ENCODE results near the gene TRMT1. TPM values are rescaled to one million over a fixed set of nuclear protein-coding genes. Genes with fewer than 3 reads are reported as not detected.
A peak's percentile ranks its signal among the peaks of the same experiment; 100 is the strongest.

Gene TRMT1
- total RNA-seq, 1 donor from 2014 or later = 28.0 TPM

- peak overlapping the region in 1 of 2 donors; percentile 18 for H3K4me3 ChIP-seq
Measured at GRCh38 chr19:13103581-13104359, 12.8 kb downstream of the TRMT1 start.

DNA sequence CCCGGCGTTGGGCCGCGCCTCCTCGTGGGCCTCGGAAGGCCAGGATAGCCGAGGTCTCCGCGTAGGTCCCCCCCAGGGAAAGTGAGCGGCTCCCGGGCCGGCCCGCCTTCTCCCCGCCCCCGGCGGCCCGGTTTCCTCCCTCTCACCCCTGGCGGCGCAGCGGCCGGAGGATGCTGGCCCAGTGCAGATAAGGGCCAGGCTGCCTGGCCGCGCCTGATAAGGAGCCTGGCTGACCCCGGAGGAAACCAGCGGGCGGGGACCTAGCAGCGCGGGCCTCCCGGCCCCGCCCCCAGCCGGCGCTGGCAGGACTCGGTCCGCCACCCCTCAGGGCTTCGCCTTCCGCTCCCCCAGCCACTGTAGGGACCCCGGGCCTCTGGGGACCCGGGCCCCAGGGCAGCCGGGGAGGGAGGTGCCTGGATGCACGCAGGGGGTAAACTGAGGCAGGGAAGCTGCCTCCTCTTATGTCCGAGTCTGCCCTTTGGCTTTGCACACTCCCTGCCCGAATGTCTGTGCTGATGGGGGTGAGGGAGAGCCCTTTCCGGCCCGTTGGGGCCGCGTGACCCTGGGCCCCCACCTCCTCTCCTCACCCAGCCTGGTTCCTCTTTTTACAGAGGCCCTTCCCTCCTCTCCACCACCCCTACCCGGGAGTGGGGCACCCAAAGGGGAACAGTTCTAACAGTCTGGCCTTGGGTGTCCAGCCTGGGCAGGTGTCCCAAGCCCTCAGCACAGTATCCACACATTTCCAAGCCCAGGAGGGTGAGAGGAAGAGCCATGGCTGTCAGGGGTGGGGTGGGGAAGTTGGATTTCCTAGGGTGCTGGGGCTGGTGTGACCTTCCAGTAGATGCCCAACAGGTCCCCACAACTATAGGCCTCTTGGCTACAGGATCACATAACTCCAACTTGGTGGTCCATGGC lies 13.6 kb downstream of the TRMT1 start, which contains the start of gene LYL1:
TSS of gene LYL1 (minus strand) at position 193 of the 915 bp plus-strand sequence. CDS start 1,687 bp downstream, outside the sequence.
- H3K4me3 ChIP-seq = peak within 1 kb of the TSS; percentile 42 to 46
- no peaks in the 10 kb centered on the region for H3K36me3 ChIP-seq
- no peaks in the 10 kb centered on the region for H3K9me3 ChIP-seq
- peak in 1 of 2 donors; percentile 85 for DNase-seq (ENCODE audit: extremely low spot score in 2 of 2)
- intact Hi-C loops (cut with DNase I) = loop anchor here (5.0 kb wide), 1 partner anchor 49 kb away; the partner anchor contains the start of genes IER2 and STX10
- no peaks in the 10 kb centered on the region for H3K27me3 ChIP-seq
- peak within 1 kb of the TSS; percentile 77 for H3K27ac ChIP-seq
- peaks cover 57% of the 10 kb centered on the region for H3K4me1 ChIP-seq
- peak in 1 of 2 donors; percentile 87 for TF ChIP-seq POLR2AphosphoS5 (IDR thresholded peaks at IDR 0.05; ENCODE audit: insufficient read depth in 1 of 2, low read depth in 1 of 2)
- no peak for TF ChIP-seq CTCF (IDR thresholded peaks at IDR 0.05)

More at GRCh38 chr19:13103581-13104359, 12.8 kb downstream of the TRMT1 start:
- Histone ChIP-seq H3K36me3 (peaks cover 0 to 3% of the 10 kb centered on the region in 2 donors), H3K27me3 (no peaks in the 10 kb centered on the region), H3K27ac (peak overlapping the region; percentile 77), H3K4me1 (peaks cover 50% of the 10 kb centered on the region), H3K9me3 (no peaks in the 10 kb centered on the region)
- intact Hi-C loops (cut with DNase I) = loop anchor here (5.0 kb wide), 1 partner anchor 49 kb away; the partner anchor contains the start of genes IER2 and STX10
- TF ChIP-seq CTCF (IDR thresholded peaks at IDR 0.05) = no peak
- no peak for TF ChIP-seq POLR2A (IDR thresholded peaks at IDR 0.05)
- no peak for TF ChIP-seq POLR2AphosphoS5 (IDR thresholded peaks at IDR 0.05; ENCODE audit: insufficient read depth in 1 of 2, low read depth in 1 of 2)
- peak in 1 of 2 donors; percentile 87 for DNase-seq (ENCODE audit: extremely low spot score in 2 of 2)

GRCh38 chr19:13102416-13102665 lies 14.2 kb downstream of the TRMT1 start:
- H3K9me3 ChIP-seq = no peaks in the 10 kb centered on the region
- H3K27me3 ChIP-seq = no peaks in the 10 kb centered on the region
- no peaks in the 10 kb centered on the region for H3K36me3 ChIP-seq
- H3K4me3 ChIP-seq = peak overlapping the region; percentile 42 to 46
- TF ChIP-seq CTCF (IDR thresholded peaks at IDR 0.05) (no peak), POLR2AphosphoS5 (IDR thresholded peaks at IDR 0.05; ENCODE audit: insufficient read depth in 1 of 2, low read depth in 1 of 2) (no peak), POLR2A (IDR thresholded peaks at IDR 0.05) (no peak)
- no peak for DNase-seq (ENCODE audit: extremely low spot score in 2 of 2)
- intact Hi-C loops (cut with DNase I) = loop anchor here (5.0 kb wide), 1 partner anchor 50 kb away; the partner anchor contains the start of genes IER2 and STX10
- peaks cover 63% of the 10 kb centered on the region for H3K4me1 ChIP-seq
- H3K27ac ChIP-seq = peak overlapping the region; percentile 77

DNA sequence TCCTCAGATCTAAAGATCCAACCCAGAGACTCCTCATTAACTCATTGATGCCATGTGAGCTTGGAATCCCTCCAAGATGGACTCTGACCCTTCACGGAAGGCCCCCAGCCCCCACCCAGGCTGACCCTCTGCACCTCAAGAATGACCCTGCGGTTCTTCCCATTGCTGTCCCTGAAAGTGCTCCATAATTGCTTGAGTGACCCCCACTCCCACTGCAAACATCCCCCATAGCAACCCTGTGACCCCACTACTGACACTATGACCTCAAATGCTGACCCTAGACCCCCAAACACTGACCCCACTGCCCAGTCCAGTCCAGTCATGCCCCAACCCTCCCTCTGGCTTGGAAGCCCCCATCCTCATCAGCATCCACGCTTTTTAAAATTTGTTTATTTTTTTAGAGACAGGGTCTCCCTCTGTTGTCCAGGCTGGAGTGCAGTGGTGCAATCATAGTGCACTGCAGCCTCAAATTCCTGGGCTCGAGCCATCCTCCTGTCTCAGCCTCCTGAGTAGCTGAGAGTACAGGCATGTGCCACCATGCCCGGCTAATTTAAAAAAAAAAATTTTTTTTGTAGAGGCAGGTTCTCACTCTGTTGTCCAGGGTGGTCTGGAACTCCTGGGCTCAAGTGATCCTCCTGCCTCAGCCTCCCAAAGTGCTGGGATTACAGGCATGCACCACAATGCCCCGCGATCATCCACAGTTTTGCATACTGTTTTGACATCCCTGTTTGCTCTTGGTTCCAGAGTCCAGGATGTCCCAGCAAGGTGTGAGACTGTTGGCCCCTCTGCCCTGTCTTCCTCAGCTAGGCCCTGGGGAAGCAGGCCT lies 14.7 kb downstream of the TRMT1 start:
- no peak for DNase-seq (ENCODE audit: extremely low spot score in 2 of 2)
- peaks cover 64% of the 10 kb centered on the region for H3K4me1 ChIP-seq
- peak overlapping the region; percentile 42 to 46 for H3K4me3 ChIP-seq
- H3K27me3 ChIP-seq = no peaks in the 10 kb centered on the region
- H3K36me3 ChIP-seq = no peaks in the 10 kb centered on the region
- H3K9me3 ChIP-seq = no peaks in the 10 kb centered on the region
- H3K27ac ChIP-seq = peak overlapping the region; percentile 77
- no peak for TF ChIP-seq CTCF (IDR thresholded peaks at IDR 0.05)
- TF ChIP-seq POLR2A (IDR thresholded peaks at IDR 0.05) = no peak
- TF ChIP-seq POLR2AphosphoS5 (IDR thresholded peaks at IDR 0.05; ENCODE audit: insufficient read depth in 1 of 2, low read depth in 1 of 2) = no peak
- intact Hi-C loops (cut with DNase I) = loop anchor here (5.0 kb wide), 1 partner anchor 50 kb away; the partner anchor contains the start of genes IER2 and STX10
